ENCODE measurements around the gene PAQR8.
A peak's percentile ranks its signal among the peaks of the same experiment; 100 is the strongest.

Gene PAQR8

DNA sequence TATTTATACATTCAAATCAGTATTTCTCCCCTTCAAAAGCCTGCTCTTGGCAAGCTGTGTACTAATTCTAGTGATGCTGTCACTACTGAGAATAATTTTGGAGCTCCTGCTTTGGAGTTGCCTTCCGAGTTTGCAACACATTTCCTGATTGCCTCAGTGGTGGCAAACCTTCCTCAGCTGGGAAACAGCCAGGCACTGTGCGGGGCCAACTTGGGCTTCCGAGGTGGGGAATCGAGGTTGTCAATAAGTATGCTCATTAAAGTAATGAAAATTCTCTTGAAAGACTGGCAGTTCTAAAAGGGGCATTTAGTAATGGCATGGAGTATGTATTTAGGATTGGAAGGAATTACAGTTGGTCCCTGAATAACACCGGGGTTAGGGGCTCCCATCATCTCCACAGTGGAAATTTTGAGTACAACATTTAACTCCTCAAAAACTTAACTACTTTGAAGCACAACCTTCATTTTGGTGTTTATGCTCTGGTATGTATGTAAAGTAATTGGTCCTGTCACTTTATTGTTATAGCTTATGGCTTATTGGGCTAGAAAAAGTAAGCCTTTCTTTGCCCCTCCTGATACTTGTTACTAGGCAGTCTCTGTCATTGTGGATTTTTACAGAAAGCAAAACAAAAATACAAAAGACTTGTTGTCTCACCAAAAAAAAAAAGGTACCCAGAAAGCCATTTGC, 2.7 kb downstream of the PAQR8 start:
- TF ChIP-seq, protein P1, sequence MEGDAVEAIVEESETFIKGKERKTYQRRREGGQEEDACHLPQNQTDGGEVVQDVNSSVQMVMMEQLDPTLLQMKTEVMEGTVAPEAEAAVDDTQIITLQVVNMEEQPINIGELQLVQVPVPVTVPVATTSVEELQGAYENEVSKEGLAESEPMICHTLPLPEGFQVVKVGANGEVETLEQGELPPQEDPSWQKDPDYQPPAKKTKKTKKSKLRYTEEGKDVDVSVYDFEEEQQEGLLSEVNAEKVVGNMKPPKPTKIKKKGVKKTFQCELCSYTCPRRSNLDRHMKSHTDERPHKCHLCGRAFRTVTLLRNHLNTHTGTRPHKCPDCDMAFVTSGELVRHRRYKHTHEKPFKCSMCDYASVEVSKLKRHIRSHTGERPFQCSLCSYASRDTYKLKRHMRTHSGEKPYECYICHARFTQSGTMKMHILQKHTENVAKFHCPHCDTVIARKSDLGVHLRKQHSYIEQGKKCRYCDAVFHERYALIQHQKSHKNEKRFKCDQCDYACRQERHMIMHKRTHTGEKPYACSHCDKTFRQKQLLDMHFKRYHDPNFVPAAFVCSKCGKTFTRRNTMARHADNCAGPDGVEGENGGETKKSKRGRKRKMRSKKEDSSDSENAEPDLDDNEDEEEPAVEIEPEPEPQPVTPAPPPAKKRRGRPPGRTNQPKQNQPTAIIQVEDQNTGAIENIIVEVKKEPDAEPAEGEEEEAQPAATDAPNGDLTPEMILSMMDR (conservative IDR thresholded peaks at IDR 0.05; ENCODE audit: control insufficient read depth, insufficient read depth, low read depth, low read length): no peak
- no peak overlapping the region for H3K4me3 ChIP-seq (ENCODE audit: control insufficient read depth, low read depth, low read length)
- no peak for DNase-seq (ENCODE audit: low read depth)

DNA sequence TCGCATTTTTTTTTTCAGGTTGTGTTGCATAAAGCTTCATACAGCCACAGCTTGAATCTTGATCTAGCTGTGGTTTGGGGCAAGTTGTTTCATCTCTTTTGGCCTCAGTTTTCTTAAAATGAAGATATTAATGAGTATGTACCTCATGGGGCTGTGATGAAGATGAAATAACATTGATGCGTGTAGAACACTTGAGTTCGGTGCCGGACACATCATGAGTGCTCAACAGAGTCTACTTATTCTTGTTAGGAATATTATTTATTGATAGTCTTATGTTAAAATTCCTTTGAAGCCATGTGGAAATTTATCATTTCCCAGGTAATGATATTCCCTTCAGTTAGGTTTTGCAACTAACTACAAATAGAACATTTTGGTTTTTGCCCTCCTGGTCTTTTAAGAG, 3.4 kb downstream of the PAQR8 start:
- DNase-seq (ENCODE audit: low read depth): no peak
- H3K4me3 ChIP-seq (ENCODE audit: control insufficient read depth, low read depth, low read length): no peak overlapping the region
- TF ChIP-seq, protein P1 (conservative IDR thresholded peaks at IDR 0.05; ENCODE audit: control insufficient read depth, insufficient read depth, low read depth, low read length): no peak

DNA sequence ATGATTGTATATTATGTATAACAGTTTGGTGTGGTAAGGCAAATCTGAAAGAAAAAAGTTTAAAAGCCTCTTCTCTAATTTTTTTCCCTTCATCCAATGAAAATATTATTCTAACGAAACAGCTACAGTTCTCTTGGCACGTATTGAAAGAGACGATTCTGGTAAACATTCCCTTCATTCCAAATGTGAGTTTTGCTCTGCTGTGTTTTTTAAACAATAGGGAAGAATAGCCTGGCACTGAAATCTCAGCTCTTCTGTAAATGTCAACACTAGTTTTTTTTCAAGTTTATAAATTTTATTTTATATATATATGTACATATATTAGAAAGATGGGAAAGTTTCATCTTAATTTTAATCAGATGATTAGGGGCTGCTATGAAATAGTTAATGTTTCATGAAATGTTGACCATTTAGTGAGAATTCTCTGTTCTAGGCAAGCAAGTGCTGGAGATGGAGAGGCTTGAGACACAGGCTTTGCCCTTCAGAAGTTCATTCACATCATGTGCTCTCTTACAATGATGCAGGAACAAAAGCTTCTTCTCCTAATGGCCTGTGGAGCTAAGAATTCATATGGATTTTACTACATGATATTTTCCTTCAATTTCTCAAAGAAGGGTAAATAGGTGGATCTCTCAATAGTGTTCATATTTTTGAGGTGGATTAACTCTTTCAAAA, 4.1 kb downstream of the PAQR8 start:
- H3K4me3 ChIP-seq (ENCODE audit: control insufficient read depth, low read depth, low read length): no peak overlapping the region
- no peak for DNase-seq (ENCODE audit: low read depth)
- TF ChIP-seq, protein P1 (conservative IDR thresholded peaks at IDR 0.05; ENCODE audit: control insufficient read depth, insufficient read depth, low read depth, low read length): no peak

DNA sequence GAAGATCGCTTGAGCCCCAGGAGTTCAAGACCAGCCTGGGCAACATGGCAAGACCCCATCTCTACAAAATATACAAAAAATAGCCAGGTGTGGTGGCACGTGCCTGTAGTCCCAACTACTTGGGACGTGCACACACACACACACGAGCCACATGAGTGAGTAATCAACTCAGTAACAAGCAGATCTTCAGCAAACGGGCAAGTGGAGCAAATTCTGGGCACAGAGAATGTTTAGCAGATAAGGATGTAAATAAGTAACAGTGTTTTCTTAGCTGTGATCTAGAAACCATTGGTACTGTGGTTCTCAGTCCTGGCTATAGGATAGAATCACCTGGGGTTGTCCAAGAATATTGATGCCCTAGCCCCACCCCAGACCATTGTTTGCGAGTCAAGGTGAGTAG, 6.1 kb downstream of the PAQR8 start:
- TF ChIP-seq, protein P1 (conservative IDR thresholded peaks at IDR 0.05; ENCODE audit: control insufficient read depth, insufficient read depth, low read depth, low read length): no peak
- H3K4me3 ChIP-seq (ENCODE audit: control insufficient read depth, low read depth, low read length): no peak overlapping the region
- DNase-seq (ENCODE audit: low read depth): no peak

DNA sequence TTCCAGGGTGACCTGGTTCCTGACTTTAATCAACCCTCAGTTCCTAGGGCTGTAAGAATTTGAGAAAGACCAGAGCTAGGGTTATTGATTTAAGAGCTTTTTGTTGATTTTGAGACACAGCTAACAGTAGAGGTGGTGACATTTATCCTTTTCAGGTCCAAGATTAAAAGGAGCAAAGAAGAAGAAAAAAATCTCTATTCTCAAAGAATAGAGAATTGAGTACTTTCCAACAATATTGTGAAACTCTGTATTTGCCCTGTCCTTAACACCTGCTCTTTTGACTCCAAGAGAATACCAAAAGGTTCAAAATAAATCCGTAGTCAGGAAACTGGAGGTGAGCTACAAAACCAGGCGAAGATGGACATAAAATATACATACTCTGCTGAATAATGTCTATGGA, 7.3 kb downstream of the PAQR8 start:
- no peak overlapping the region for H3K4me3 ChIP-seq (ENCODE audit: control insufficient read depth, low read depth, low read length)
- TF ChIP-seq, protein P1 (conservative IDR thresholded peaks at IDR 0.05; ENCODE audit: control insufficient read depth, insufficient read depth, low read depth, low read length): no peak
- DNase-seq (ENCODE audit: low read depth): no peak

DNA sequence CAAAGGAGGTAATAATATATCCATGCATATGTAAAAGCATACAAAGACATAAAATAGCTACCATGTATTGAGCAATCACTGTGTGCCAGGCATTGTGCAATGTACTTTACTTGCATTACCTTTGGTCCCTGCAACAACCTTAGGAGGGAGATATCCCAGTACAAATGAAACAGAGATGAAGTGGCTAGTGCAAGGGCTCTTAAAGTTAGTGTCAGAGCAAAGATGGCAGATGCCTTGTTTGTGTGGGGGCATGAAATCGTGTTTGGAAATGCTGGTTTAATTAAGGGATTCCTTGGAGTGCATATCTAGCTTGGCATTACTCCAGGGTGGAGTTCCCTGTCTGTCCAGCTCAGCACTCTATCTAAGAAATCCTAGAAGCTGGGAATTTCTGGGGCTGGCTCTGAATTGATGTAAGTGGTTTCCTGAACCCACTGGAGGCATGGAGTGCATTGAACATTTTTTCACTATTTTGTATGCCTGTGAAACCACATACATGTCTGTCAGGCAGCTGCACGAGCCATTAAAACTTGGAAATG, 9.8 kb downstream of the PAQR8 start:
- DNase-seq (ENCODE audit: low read depth): peak; percentile 25
- TF ChIP-seq, protein P1 (conservative IDR thresholded peaks at IDR 0.05; ENCODE audit: control insufficient read depth, insufficient read depth, low read depth, low read length): no peak
- H3K4me3 ChIP-seq (ENCODE audit: control insufficient read depth, low read depth, low read length): no peak overlapping the region

All from fibroblast of mammary gland (primary cell).